Peyer's patch (tissue), 4 donors: ENCODE measurements around the gene GTF2H3.

ENCODE experiments used
- CTCF ChIP-seq, 6 experiments: fragments of 450-650 bp in 4 of 6; fragments of 200-600 bp in 2 of 6; sonication (generic) in 1 of 6; IDR thresholded peaks; one replicate each; pipeline ENCODE4 v1.5.1; 2017 to 2019; ENCODE audit warnings: antibody characterized with exemption in 6 of 6, mild to moderate bottlenecking in 3 of 6, moderate library complexity in 1 of 6
- POLR2A ChIP-seq, 2 donors: fragments of 450-650 bp; IDR thresholded peaks; one replicate each; pipeline ENCODE4 v1.5.1; 2017; ENCODE audit warnings: antibody characterized with exemption in 2 of 2, mild to moderate bottlenecking in 2 of 2, moderate library complexity in 2 of 2

- TF ChIP-seq CTCF (IDR thresholded peaks at IDR 0.05) (peak in 2 of 6 experiments; percentile 5 to 27), POLR2A (IDR thresholded peaks at IDR 0.05) (no peak)
These were observed 63.0 kb downstream of the GTF2H3 start for GRCh38 chr12:123696646-123697045.
